Smooth muscle cell (in vitro differentiated cells): ENCODE results near the gene STXBP2. TPM values are rescaled to one million over a fixed set of nuclear protein-coding genes. Genes with fewer than 3 reads are reported as not detected.

ENCODE experiments used
- DNase-seq: peaks from one replicate; lab custom pipeline; 2025; ENCODE audit not compliant: unreplicated experiment; lab: John Stamatoyannopoulos, UW
- H2AFZ ChIP-seq: fragments of 200-600 bp; sonication (generic); 2 replicates; pipeline ENCODE4 v1.6.0; 2016; ENCODE audit warnings: antibody characterized with exemption, low read depth, mild to moderate bottlenecking
- H3F3A ChIP-seq: fragments of 200-600 bp; sonication (generic); 2 replicates; pipeline ENCODE4 v1.6.0; 2017; ENCODE audit warnings: antibody characterized with exemption, low read depth
- H3K27ac ChIP-seq: fragments of 200-600 bp; sonication (generic); 2 replicates; pipeline ENCODE4 v1.5.1; 2016; ENCODE audit warnings: low read depth, mild to moderate bottlenecking
- H3K27me3 ChIP-seq: fragments of 200-600 bp; sonication (generic); 2 replicates; pipeline ENCODE4 v1.6.1; 2016; ENCODE audit warnings: low read depth, mild to moderate bottlenecking
- H3K36me3 ChIP-seq: fragments of 200-600 bp; sonication (generic); 2 replicates; pipeline ENCODE4 v1.5.1; 2016; ENCODE audit warnings: low read depth
- H3K4me1 ChIP-seq: fragments of 200-600 bp; sonication (generic); 2 replicates; pipeline ENCODE4 v1.5.1; 2016; ENCODE audit warnings: low read depth
- H3K4me2 ChIP-seq: fragments of 200-600 bp; sonication (generic); 2 replicates; pipeline ENCODE4 v1.6.0; 2016; ENCODE audit warnings: mild to moderate bottlenecking
- H3K4me3 ChIP-seq: fragments of 200-600 bp; sonication (generic); 2 replicates; pipeline ENCODE4 v1.5.1; 2016; ENCODE audit warnings: mild to moderate bottlenecking
- H3K79me2 ChIP-seq: fragments of 200-600 bp; sonication (generic); 2 replicates; pipeline ENCODE4 v1.6.0; 2016; ENCODE audit warnings: low read depth, mild to moderate bottlenecking
- H3K9ac ChIP-seq: fragments of 200-600 bp; sonication (generic); 2 replicates; pipeline ENCODE4 v1.6.0; 2016; ENCODE audit warnings: low read depth
- H3K9me3 ChIP-seq: fragments of 200-600 bp; sonication (generic); replicated peaks from 2 replicates; pipeline ENCODE4 v1.5.1; 2016; ENCODE audit warnings: low read depth
- H4K20me1 ChIP-seq: fragments of 200-600 bp; sonication (generic); 2 replicates; pipeline ENCODE4 v1.6.0; 2016; ENCODE audit warnings: low read depth
- WGBS: methylation state at CpG from one replicate; pipeline ENCODE4 v1.1.7; 2016; ENCODE audit warnings: low lambda C conversion rate; 5-methylcytosine and 5-hydroxymethylcytosine counted together
- polyA plus RNA-seq: library from polyadenylated mRNA; unstranded; fragments of >200 nt; fragmentation: Nextera tagmentation; extraction: Ambion mirVana; gene quantifications from 2 replicates; pipeline ENCODE4 v1.2.1, GENCODE V29; 2016
- total RNA-seq: library from RNA; depleted of rRNA; stranded (reverse); fragments of >200 nt; gene quantifications from 2 replicates; pipeline ENCODE4 v1.2.3, GENCODE V29; 2014
- TF ChIP-seq, protein P1 (sequence below): fragments of 200-600 bp; sonication (generic); IDR thresholded peaks from 2 replicates; pipeline ENCODE4 v1.5.1; 2017; ENCODE audit warnings: borderline replicate concordance, mild to moderate bottlenecking, antibody characterized with exemption; ENCODE audit not compliant: insufficient read depth, poor library complexity, severe bottlenecking

The STXBP2 gene
- total and polyA plus RNA-seq, 2 experiments from 2014 or later = 17.8 to 32.7 TPM

DNA sequence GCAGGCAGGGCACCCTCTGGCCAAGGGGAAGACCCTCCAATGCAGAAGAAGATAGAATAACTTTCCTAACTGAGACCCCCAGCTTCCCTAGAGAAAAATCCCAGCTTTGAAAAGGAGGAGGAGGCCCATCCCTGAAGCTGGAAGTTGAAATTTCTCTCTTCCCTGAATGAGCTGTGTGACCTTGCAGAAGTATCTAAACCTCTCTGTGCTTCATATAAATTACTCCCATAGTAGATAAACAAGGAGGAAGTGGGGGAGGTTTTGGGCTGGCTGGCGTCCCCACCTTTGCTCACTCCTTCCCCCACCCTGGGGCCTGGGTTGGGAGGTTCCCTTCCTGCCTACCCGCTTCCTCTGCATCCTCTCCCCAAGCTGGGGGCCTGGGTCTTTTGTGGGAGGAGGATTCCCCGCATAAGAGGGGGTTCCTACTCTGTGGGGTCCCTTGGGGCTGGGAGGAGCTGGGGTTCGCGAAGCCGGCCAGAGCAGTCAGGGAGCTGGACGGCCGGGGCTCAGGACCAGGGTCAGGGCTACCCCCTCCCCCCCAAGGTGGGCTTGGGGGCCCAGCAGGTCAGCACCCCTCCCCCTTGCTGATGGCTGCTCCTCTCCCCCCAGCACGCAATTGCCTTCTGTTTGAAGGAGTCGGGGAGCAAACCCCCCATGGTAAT, 29.6 kb upstream of the STXBP2 start:
- H3K9me3 ChIP-seq = no peaks in the 10 kb centered on the region
- H3K27ac ChIP-seq = no peak overlapping the region
- 92% methylated on average over 8 of the region's 10 CpGs for WGBS
- H3K36me3 ChIP-seq = no peaks in the 10 kb centered on the region
- no peak for DNase-seq
- no peaks in the 10 kb centered on the region for H3K79me2 ChIP-seq
- no peak overlapping the region for H3K9ac ChIP-seq
- no peaks in the 10 kb centered on the region for H3K4me1 ChIP-seq
- no peaks in the 10 kb centered on the region for H4K20me1 ChIP-seq
- no peak overlapping the region for H3K4me2 ChIP-seq
- no peaks in the 10 kb centered on the region for H3K27me3 ChIP-seq
- no peak overlapping the region for H2AFZ ChIP-seq
- TF ChIP-seq, protein P1, sequence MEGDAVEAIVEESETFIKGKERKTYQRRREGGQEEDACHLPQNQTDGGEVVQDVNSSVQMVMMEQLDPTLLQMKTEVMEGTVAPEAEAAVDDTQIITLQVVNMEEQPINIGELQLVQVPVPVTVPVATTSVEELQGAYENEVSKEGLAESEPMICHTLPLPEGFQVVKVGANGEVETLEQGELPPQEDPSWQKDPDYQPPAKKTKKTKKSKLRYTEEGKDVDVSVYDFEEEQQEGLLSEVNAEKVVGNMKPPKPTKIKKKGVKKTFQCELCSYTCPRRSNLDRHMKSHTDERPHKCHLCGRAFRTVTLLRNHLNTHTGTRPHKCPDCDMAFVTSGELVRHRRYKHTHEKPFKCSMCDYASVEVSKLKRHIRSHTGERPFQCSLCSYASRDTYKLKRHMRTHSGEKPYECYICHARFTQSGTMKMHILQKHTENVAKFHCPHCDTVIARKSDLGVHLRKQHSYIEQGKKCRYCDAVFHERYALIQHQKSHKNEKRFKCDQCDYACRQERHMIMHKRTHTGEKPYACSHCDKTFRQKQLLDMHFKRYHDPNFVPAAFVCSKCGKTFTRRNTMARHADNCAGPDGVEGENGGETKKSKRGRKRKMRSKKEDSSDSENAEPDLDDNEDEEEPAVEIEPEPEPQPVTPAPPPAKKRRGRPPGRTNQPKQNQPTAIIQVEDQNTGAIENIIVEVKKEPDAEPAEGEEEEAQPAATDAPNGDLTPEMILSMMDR = no peak
- no peaks in the 10 kb centered on the region for H3F3A ChIP-seq
- H3K4me3 ChIP-seq = no peak overlapping the region

DNA sequence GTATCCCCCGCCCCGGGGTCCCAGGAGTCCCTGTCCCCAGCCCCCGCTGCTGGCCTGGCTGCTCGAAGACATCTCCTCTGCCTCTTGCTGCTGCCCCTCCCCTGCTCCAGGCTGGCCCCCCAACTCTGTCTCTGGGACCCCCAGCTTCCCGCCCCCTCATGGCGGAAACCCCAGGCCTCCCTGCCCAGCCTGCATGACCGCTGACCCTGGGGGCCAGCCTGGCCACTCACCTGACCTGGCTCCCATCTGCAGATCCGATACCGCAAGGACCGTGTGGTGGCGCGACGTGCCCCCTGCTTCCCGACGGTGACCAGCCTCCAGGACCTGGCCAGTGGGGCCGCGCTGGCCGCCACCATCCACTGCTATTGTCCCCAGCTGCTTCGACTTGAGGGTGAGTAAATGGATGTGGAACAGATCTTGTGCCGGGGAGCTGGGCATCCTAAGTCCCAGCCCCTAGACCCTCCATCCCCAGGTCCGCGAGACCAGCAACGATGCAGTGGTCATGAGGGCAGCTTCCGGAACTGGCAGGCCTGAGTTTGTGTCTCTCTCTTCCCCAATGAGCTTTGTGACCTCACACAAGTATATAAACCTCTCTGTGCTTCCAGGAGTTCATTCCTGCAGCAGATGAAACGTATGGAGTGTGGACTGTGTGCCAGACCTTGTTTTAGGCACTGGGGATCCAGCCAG, 28.9 kb upstream of the STXBP2 start:
- no peaks in the 10 kb centered on the region for H3K4me1 ChIP-seq
- WGBS = 94% methylated on average over 19 of the region's 25 CpGs
- no peak overlapping the region for H3K27ac ChIP-seq
- H3F3A ChIP-seq = no peaks in the 10 kb centered on the region
- H3K79me2 ChIP-seq = no peaks in the 10 kb centered on the region
- no peak overlapping the region for H3K4me3 ChIP-seq
- no peaks in the 10 kb centered on the region for H4K20me1 ChIP-seq
- no peaks in the 10 kb centered on the region for H3K36me3 ChIP-seq
- H3K4me2 ChIP-seq = no peak overlapping the region
- no peak overlapping the region for H2AFZ ChIP-seq
- DNase-seq = no peak
- TF ChIP-seq, protein P1 = no peak
- no peak overlapping the region for H3K9ac ChIP-seq
- H3K9me3 ChIP-seq = no peaks in the 10 kb centered on the region
- no peaks in the 10 kb centered on the region for H3K27me3 ChIP-seq

DNA sequence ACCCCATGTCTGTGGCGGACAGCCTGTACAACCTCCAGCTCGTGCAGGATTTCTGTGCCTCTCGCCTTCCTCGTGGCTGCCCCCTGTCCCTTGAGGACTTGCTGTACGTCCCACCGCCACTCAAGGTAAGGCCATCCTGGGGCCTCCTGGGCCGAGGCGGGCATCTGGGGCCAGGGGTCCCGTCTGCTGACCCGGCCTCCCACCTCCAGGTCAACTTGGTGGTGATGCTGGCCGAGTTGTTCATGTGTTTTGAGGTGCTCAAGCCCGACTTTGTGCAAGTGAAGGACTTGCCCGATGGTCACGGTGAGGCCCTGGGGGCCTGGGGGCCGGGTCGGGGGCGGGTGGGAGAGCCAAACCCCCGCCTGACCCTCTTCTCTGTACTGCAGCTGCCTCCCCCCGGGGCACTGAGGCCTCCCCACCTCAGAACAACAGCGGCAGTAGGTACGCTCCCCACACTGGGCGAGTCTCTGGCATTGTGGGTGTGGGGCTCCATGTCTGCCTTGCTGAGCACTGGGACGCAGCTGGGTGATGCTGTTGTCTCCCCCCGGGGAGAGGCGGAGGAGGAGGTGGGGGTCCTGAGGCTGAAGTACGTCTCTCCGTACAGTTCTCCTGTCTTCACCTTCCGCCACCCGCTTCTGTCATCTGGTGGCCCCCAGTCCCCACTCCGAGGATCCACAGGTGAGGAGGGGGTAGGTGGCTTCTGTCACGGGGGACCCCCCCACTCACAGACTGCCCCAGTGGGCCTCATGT, 26.2 kb upstream of the STXBP2 start:
- Histone ChIP-seq H3K9me3 (no peaks in the 10 kb centered on the region), H3K4me2 (no peak overlapping the region), H3K27me3 (no peaks in the 10 kb centered on the region), H3F3A (no peaks in the 10 kb centered on the region), H3K79me2 (no peaks in the 10 kb centered on the region), H2AFZ (no peak overlapping the region), H3K4me1 (no peaks in the 10 kb centered on the region), H3K9ac (no peak overlapping the region), H3K36me3 (no peaks in the 10 kb centered on the region), H3K4me3 (no peak overlapping the region), H3K27ac (no peak overlapping the region), H4K20me1 (no peaks in the 10 kb centered on the region)
- WGBS = 95% methylated on average over 16 of the region's 31 CpGs
- TF ChIP-seq, protein P1 = no peak
- no peak for DNase-seq
